ENCODE measurements around the gene DUOXA2.

DNA sequence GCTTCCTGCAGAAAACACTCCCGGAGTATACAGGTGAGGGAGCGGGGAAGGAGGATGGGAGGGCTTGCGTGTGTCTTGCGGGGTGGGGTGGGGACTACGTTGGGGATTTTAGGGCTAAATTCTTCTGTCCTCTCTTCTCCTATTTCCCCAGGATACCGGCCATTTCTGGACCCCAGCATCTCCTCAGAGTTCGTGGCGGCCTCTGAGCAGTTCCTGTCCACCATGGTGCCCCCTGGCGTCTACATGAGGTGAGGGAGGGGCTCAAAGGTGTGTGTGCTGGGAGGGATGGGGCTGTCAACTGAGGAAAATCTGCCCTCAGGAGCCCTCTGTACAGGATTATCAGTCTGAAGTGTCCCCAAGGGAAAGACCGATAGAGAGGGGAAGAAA lies 22.2 kb downstream of the DUOXA2 start:
- TF ChIP-seq, protein P1, sequence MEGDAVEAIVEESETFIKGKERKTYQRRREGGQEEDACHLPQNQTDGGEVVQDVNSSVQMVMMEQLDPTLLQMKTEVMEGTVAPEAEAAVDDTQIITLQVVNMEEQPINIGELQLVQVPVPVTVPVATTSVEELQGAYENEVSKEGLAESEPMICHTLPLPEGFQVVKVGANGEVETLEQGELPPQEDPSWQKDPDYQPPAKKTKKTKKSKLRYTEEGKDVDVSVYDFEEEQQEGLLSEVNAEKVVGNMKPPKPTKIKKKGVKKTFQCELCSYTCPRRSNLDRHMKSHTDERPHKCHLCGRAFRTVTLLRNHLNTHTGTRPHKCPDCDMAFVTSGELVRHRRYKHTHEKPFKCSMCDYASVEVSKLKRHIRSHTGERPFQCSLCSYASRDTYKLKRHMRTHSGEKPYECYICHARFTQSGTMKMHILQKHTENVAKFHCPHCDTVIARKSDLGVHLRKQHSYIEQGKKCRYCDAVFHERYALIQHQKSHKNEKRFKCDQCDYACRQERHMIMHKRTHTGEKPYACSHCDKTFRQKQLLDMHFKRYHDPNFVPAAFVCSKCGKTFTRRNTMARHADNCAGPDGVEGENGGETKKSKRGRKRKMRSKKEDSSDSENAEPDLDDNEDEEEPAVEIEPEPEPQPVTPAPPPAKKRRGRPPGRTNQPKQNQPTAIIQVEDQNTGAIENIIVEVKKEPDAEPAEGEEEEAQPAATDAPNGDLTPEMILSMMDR (IDR thresholded peaks at IDR 0.05), result no peak; the same call in 1 of the 2 replicates
- TF ChIP-seq RELA (CRISPR knock-in tag; IDR thresholded peaks at IDR 0.05; ENCODE audit: borderline replicate concordance) (no peak), USF2 (CRISPR knock-in tag; IDR thresholded peaks at IDR 0.05) (no peak), FOXP1 (CRISPR knock-in tag; IDR thresholded peaks at IDR 0.05; ENCODE audit: borderline replicate concordance) (no peak), ZNF423 (CRISPR knock-in tag; IDR thresholded peaks at IDR 0.05) (no peak), CREB1 (CRISPR knock-in tag; IDR thresholded peaks at IDR 0.05) (no peak), GABPB1 (CRISPR knock-in tag; IDR thresholded peaks at IDR 0.05) (no peak), SP1 (CRISPR knock-in tag; conservative IDR thresholded peaks at IDR 0.05) (no peak), ZNF138 (CRISPR knock-in tag; conservative IDR thresholded peaks at IDR 0.05) (no peak), ESRRA (CRISPR knock-in tag; IDR thresholded peaks at IDR 0.05; ENCODE audit: borderline replicate concordance) (no peak), ZNF416 (CRISPR knock-in tag; IDR thresholded peaks at IDR 0.05) (no peak), MLX (CRISPR knock-in tag; IDR thresholded peaks at IDR 0.05) (no peak)
